ENCODE data around the gene DLX5. TPM values are rescaled to one million over a fixed set of nuclear protein-coding genes. Genes with fewer than 3 reads are reported as not detected.

DLX5 gene
- total and polyA plus RNA-seq, 2 donors (not counting 1 experiment from before 2014, with no cell fraction given): 0.06 to 0.17 TPM

GRCh38 chr7:97008275-97008917 lies 16.2 kb downstream of the DLX5 start:
- H3K4me2 ChIP-seq (ENCODE audit: extremely low read depth, insufficient read depth, low read length): no peak overlapping the region
- H3K27ac ChIP-seq (ENCODE audit: insufficient read depth, low read length): no peak overlapping the region
- H3K36me3 ChIP-seq (ENCODE audit: control insufficient read depth, insufficient read depth, low read length): no peaks in the 10 kb centered on the region
- no peaks in the 10 kb centered on the region for H3K9me3 ChIP-seq (ENCODE audit: control insufficient read depth, insufficient read depth, low read depth, low read length)
- TF ChIP-seq, protein P1, sequence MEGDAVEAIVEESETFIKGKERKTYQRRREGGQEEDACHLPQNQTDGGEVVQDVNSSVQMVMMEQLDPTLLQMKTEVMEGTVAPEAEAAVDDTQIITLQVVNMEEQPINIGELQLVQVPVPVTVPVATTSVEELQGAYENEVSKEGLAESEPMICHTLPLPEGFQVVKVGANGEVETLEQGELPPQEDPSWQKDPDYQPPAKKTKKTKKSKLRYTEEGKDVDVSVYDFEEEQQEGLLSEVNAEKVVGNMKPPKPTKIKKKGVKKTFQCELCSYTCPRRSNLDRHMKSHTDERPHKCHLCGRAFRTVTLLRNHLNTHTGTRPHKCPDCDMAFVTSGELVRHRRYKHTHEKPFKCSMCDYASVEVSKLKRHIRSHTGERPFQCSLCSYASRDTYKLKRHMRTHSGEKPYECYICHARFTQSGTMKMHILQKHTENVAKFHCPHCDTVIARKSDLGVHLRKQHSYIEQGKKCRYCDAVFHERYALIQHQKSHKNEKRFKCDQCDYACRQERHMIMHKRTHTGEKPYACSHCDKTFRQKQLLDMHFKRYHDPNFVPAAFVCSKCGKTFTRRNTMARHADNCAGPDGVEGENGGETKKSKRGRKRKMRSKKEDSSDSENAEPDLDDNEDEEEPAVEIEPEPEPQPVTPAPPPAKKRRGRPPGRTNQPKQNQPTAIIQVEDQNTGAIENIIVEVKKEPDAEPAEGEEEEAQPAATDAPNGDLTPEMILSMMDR (conservative IDR thresholded peaks at IDR 0.05 in 1 of 2, IDR thresholded peaks at IDR 0.05 in 1 of 2; ENCODE audit: low read depth in 1 of 2, low read length in 2 of 2): no peak
- TF ChIP-seq EZH2 (IDR thresholded peaks at IDR 0.05; ENCODE audit: low read length, missing control alignments): no peak
- no peaks in the 10 kb centered on the region for H3K4me1 ChIP-seq (ENCODE audit: control insufficient read depth, extremely low read depth, insufficient read depth, low read length)
- H3K79me2 ChIP-seq (ENCODE audit: control insufficient read depth, insufficient read depth, low read length): no peaks in the 10 kb centered on the region
- no peak overlapping the region for H2AFZ ChIP-seq (ENCODE audit: low read length)
- no peak for DNase-seq (ENCODE audit: low read depth in 2 of 2)
- no peaks in the 10 kb centered on the region for H4K20me1 ChIP-seq (ENCODE audit: control insufficient read depth, extremely low read depth, insufficient read depth, low read length)
- H3K4me3 ChIP-seq (replicated peaks in 1 of 4; ENCODE audit: control extremely low read depth in 1 of 4, insufficient read depth in 1 of 4, low read depth in 3 of 4, low read length in 4 of 4): no peak overlapping the region
- H3K9ac ChIP-seq (ENCODE audit: insufficient read depth, low read length): no peak overlapping the region
- H3K27me3 ChIP-seq (ENCODE audit: control insufficient read depth, insufficient read depth, low read length): peaks cover 48% of the 10 kb centered on the region

DNA sequence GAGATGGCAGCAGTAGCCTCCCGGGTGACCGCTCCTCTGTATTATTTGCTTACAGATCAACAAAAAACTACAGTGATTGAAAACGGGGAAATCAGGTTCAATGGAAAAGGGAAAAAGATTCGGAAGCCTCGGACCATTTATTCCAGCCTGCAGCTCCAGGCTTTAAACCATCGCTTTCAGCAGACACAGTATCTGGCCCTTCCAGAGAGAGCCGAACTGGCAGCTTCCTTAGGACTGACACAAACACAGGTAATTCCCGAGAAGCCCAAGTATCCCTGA lies 17.1 kb downstream of the DLX5 start:
- Histone ChIP-seq H3K27ac (ENCODE audit: insufficient read depth, low read length) (no peak overlapping the region), H3K4me3 (replicated peaks in 1 of 4; ENCODE audit: control extremely low read depth in 1 of 4, insufficient read depth in 1 of 4, low read depth in 3 of 4, low read length in 4 of 4) (no peak overlapping the region), H3K4me1 (ENCODE audit: control insufficient read depth, extremely low read depth, insufficient read depth, low read length) (no peaks in the 10 kb centered on the region), H3K79me2 (ENCODE audit: control insufficient read depth, insufficient read depth, low read length) (no peaks in the 10 kb centered on the region), H3K9ac (ENCODE audit: insufficient read depth, low read length) (no peak overlapping the region), H3K9me3 (ENCODE audit: control insufficient read depth, insufficient read depth, low read depth, low read length) (no peaks in the 10 kb centered on the region), H3K27me3 (ENCODE audit: control insufficient read depth, insufficient read depth, low read length) (peaks cover 51% of the 10 kb centered on the region), H3K4me2 (ENCODE audit: extremely low read depth, insufficient read depth, low read length) (no peak overlapping the region), H2AFZ (ENCODE audit: low read length) (no peak overlapping the region), H4K20me1 (ENCODE audit: control insufficient read depth, extremely low read depth, insufficient read depth, low read length) (no peaks in the 10 kb centered on the region), H3K36me3 (ENCODE audit: control insufficient read depth, insufficient read depth, low read length) (no peaks in the 10 kb centered on the region)
- TF ChIP-seq, protein P1 (conservative IDR thresholded peaks at IDR 0.05 in 1 of 2, IDR thresholded peaks at IDR 0.05 in 1 of 2; ENCODE audit: low read depth in 1 of 2, low read length in 2 of 2): no peak
- TF ChIP-seq EZH2 (IDR thresholded peaks at IDR 0.05; ENCODE audit: low read length, missing control alignments): no peak
- no peak for DNase-seq (ENCODE audit: low read depth in 2 of 2)

DNA sequence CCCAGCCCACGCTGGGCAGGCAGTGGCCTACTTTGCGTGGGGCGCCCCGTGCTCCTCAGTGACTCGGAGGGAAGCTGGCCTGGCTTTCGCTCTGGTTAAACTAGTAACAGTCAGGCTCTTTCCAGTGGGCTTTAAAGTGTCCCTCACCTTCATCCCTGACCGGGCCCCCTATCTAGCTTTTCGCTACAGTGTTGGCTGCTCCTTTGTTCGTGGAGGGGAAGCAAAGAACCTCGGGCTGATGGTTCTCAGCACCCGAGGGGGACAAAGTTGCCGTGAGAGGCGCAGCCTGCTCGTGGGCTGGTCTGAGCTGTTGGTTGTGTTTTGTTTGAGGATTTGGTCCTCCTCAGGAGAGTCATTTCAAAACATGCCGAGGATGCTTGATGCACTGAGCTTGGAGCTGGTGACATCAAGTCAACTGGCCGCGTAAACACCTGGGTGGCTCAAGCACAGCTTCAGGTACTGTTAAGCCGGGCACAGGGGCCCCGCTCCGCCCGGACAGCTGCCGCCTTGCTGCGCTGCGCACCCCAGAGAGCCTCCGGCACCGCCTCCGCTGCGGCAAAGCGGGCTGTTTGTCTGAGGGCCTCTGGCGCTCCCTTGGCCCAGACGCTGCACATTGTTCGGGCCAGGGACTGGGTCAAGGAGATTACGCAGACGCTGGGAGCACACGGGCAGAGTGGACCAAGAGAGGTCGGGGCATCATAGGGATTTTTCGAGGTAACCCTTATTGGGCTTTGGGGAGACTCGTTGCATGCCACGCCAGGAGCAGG lies 17.6 kb downstream of the DLX5 start:
- Histone ChIP-seq H3K4me2 (ENCODE audit: extremely low read depth, insufficient read depth, low read length) (peak overlapping the region; percentile 60), H4K20me1 (ENCODE audit: control insufficient read depth, extremely low read depth, insufficient read depth, low read length) (no peaks in the 10 kb centered on the region), H3K79me2 (ENCODE audit: control insufficient read depth, insufficient read depth, low read length) (no peaks in the 10 kb centered on the region), H3K27ac (ENCODE audit: insufficient read depth, low read length) (no peak overlapping the region), H3K27me3 (ENCODE audit: control insufficient read depth, insufficient read depth, low read length) (peaks cover 56% of the 10 kb centered on the region), H3K9me3 (ENCODE audit: control insufficient read depth, insufficient read depth, low read depth, low read length) (no peaks in the 10 kb centered on the region), H2AFZ (ENCODE audit: low read length) (no peak overlapping the region), H3K9ac (ENCODE audit: insufficient read depth, low read length) (no peak overlapping the region), H3K36me3 (ENCODE audit: control insufficient read depth, insufficient read depth, low read length) (no peaks in the 10 kb centered on the region), H3K4me1 (ENCODE audit: control insufficient read depth, extremely low read depth, insufficient read depth, low read length) (no peaks in the 10 kb centered on the region), H3K4me3 (replicated peaks in 1 of 4; ENCODE audit: control extremely low read depth in 1 of 4, insufficient read depth in 1 of 4, low read depth in 3 of 4, low read length in 4 of 4) (no peak overlapping the region)
- TF ChIP-seq, protein P1 (conservative IDR thresholded peaks at IDR 0.05 in 1 of 2, IDR thresholded peaks at IDR 0.05 in 1 of 2; ENCODE audit: low read depth in 1 of 2, low read length in 2 of 2): no peak
- TF ChIP-seq EZH2 (IDR thresholded peaks at IDR 0.05; ENCODE audit: low read length, missing control alignments): peak; percentile 47
- no peak for DNase-seq (ENCODE audit: low read depth in 2 of 2)
